ENCODE data around the gene MRNIP. TPM values are rescaled to one million over a fixed set of nuclear protein-coding genes. Genes with fewer than 3 reads are reported as not detected.

MRNIP gene
- total and polyA plus RNA-seq, 12 donors = 6.6 to 45.1 (median 12.7) TPM

DNA sequence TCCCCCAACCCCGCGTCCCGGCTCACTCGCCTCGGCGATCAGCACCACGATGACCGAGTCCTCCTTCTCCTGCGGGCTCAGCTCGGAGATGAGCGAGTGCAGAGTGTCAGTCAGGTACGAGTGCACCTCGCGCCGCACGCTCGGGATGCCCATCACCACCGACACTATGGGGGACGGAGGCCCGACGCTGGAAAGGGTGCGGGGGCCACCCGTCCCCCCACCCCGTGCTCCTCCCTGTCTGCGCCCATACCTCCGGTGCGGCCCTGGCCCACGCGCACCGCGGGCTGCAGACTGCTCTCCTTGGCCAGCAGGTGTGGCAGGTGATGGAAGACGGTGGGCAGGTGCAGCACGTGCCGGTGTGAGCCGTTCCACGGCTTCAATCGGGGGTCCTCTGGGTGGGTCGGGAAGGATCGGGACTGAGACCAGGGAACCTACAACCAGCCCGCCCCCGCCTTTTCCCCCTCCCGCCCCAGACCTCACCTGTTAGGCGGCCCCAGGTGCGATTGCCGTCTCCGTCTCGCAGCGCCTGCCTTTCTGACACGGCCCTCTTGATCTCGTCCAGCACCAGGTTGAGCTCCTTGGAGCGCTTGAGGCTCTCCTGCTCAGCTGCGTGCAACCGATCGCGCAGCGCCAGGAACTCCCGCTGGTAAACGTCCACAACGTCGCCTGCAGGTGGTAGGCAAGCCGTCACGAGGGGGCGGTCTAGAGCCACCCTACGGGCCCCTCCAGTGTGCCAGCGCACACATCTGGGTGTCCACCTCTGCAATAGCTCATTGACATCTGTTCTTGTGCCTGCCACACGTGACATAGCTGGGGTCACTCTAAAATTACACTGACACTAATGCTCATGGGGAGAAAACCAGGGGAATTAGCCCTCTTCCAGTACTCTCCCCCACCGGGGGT lies 57.1 kb downstream of the MRNIP start:
- Histone ChIP-seq H3K27me3 (no peaks in the 10 kb centered on the region), H3K27ac (no peak overlapping the region), H3K36me3 (peaks cover 0 to 58% (median 40%) of the 10 kb centered on the region in 9 donors), H3K4me1 (peaks cover 18 to 54% (median 45%) of the 10 kb centered on the region in 9 donors), H3K4me3 (no peak overlapping the region), H3K9me3 (no peaks in the 10 kb centered on the region)
- 66 to 70% methylated on average over 60 to 67 of the region's 67 CpGs for WGBS, 2 donors
- peak in 6 of 8 donors; percentile 8 to 45 (median 36) for ATAC-seq
- TF ChIP-seq, protein P1, sequence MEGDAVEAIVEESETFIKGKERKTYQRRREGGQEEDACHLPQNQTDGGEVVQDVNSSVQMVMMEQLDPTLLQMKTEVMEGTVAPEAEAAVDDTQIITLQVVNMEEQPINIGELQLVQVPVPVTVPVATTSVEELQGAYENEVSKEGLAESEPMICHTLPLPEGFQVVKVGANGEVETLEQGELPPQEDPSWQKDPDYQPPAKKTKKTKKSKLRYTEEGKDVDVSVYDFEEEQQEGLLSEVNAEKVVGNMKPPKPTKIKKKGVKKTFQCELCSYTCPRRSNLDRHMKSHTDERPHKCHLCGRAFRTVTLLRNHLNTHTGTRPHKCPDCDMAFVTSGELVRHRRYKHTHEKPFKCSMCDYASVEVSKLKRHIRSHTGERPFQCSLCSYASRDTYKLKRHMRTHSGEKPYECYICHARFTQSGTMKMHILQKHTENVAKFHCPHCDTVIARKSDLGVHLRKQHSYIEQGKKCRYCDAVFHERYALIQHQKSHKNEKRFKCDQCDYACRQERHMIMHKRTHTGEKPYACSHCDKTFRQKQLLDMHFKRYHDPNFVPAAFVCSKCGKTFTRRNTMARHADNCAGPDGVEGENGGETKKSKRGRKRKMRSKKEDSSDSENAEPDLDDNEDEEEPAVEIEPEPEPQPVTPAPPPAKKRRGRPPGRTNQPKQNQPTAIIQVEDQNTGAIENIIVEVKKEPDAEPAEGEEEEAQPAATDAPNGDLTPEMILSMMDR (IDR thresholded peaks at IDR 0.05) = peak; percentile 40 to 77 (median 70)
- peak; percentile 70 to 80 for DNase-seq
- intact Hi-C loops (cut with DNase I) = loop anchor here in 2 of 10 donors (5.0 kb wide), 1 partner anchor 106 kb away; the partner anchor contains the start of gene TBC1D9B (in 2 of the 2)

DNA sequence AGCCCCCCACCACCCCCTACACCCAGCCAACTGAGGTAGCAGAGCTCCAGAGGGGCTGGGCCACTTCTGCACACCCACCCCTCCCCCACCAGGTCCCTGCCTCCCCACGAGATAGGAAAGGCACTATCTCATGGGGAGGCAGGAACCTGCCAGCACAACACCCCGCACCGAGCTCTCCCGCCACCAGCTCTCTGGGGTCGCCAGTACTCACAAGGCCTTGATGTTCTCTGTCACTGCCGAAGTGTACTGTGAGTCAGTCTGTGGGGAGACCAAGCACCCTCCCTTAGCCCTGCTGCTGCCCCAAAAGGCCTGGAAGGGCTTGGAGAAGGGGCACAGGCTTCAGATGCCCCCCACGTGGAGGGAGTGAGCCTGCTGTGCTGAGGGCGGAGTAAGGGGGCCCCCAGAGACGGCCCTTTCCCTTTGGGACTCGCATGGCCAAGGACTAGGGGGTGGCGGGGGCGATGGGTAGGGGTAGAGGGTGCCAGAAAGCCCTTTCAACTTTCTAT lies 57.9 kb downstream of the MRNIP start:
- WGBS, 2 donors = 70 to 77% methylated on average over 12 of the region's 12 CpGs
- H3K4me3 ChIP-seq = no peak overlapping the region
- TF ChIP-seq, protein P1 (IDR thresholded peaks at IDR 0.05) = no peak
- intact Hi-C loops (cut with DNase I) = loop anchor here in 2 of 10 donors (5.0 kb wide), 1 partner anchor 107 kb away; the partner anchor contains the start of gene TBC1D9B (in 2 of the 2)
- DNase-seq = no peak
- peaks cover 22 to 59% (median 50%) of the 10 kb centered on the region in 9 donors for H3K4me1 ChIP-seq
- H3K27ac ChIP-seq = no peak overlapping the region
- no peaks in the 10 kb centered on the region for H3K9me3 ChIP-seq
- H3K36me3 ChIP-seq = peaks cover 0 to 58% (median 40%) of the 10 kb centered on the region in 9 donors
- ATAC-seq = no peak
- no peaks in the 10 kb centered on the region for H3K27me3 ChIP-seq

DNA sequence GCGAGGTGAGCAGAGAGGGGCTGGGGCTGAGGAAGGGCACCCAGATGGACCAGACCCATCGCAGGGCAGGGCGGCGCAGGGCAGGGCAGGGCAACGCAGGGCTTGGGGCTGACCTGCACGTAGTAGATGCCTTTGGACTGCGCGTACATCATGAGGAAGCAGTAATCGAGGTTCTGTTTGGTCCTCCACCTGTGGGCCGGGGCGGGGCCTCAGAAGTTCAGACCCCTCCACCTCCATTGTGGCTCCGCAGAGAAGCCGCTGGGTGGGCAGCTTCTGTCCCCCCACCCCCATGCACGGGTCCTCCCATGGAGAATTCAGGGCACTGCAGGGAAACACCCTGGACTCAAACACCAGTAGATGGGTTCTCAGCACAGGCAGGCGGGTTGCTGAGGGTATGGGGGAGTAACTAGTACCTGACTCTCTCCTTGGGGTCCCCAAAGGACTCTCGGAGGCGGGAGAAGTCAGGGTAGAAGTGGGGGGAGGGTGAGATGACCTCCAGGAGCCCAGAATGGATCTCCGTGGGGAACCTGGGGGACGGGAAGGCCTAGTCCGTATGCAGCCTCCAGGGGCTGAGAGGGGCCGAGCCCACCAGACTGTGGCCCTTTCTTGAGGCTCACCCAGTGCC lies 58.4 kb downstream of the MRNIP start:
- intact Hi-C loops (cut with DNase I) = loop anchor here in 2 of 10 donors (5.0 kb wide), 1 partner anchor 107 kb away; the partner anchor contains the start of gene TBC1D9B (in 2 of the 2)
- H3K27me3 ChIP-seq = no peaks in the 10 kb centered on the region
- peaks cover 0 to 58% (median 40%) of the 10 kb centered on the region in 9 donors for H3K36me3 ChIP-seq
- TF ChIP-seq, protein P1 (IDR thresholded peaks at IDR 0.05) = no peak
- DNase-seq (no peak), ATAC-seq (no peak)
- no peak overlapping the region for H3K4me3 ChIP-seq
- no peak overlapping the region for H3K27ac ChIP-seq
- 94 to 95% methylated on average over 21 of the region's 21 CpGs for WGBS, 2 donors
- H3K9me3 ChIP-seq = no peaks in the 10 kb centered on the region
- peaks cover 24 to 59% (median 52%) of the 10 kb centered on the region in 9 donors for H3K4me1 ChIP-seq

DNA sequence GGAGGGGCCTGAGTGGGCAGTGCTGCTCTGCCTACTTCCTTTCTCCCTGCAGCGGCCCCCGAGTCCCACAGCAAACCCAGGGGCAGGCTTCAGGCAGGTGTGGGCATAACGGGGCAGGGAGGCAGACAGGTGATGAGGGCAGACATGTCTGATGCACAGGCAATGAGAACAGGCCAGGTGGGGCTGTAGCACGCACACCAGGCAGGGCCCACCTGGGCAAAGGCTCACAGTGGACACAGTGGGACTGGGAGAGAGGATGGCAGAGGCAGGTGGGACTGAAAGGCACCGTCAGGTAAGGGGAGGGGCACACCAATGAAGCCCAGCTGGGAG lies 59.0 kb downstream of the MRNIP start:
- Histone ChIP-seq H3K36me3 (peaks cover 0 to 58% (median 40%) of the 10 kb centered on the region in 9 donors), H3K27me3 (no peaks in the 10 kb centered on the region), H3K4me1 (peaks cover 22 to 59% (median 52%) of the 10 kb centered on the region in 9 donors), H3K9me3 (no peaks in the 10 kb centered on the region), H3K27ac (no peak overlapping the region), H3K4me3 (no peak overlapping the region)
- 94% methylated on average over 5 of the region's 5 CpGs for WGBS, 2 donors
- no peak for DNase-seq
- TF ChIP-seq, protein P1 (IDR thresholded peaks at IDR 0.05) = no peak
- intact Hi-C loops (cut with DNase I) = loop anchor here in 3 of 10 donors (5.0 kb wide), 1 partner anchor 37 kb away; no protein-coding TSS in a partner anchor
- ATAC-seq = no peak
